Activated T-helper 1 cell treated with anti-CD3 and anti-CD28 coated beads, Interleukin-12 subunit alpha, Interleukin-12 subunit beta, Interleukin-2, Interleukin-4 antibody, amounts not matched to agents 30 ng/mL and 10 ng/mL and 1 ng/mL, durations not matched to agents 14 hours and 24 hours and 36 hours (primary cell): ENCODE data around the gene NANOS3. TPM values are rescaled to one million over a fixed set of nuclear protein-coding genes. Genes with fewer than 3 reads are reported as not detected.
"Not testable (repeated sequence)": the region's sequence is repeated elsewhere in the genome, so short reads cannot be mapped to it uniquely, and the experiment has no call there.

Experiments
- DNase-seq: peaks from one replicate; pipeline ENCODE4 v3.0.0; 2021; ENCODE audit warnings: low spot score
- H3K27ac Mint-ChIP-seq: one replicate; pipeline ENCODE4 v1.8.0; 2021; ENCODE audit warnings: mild to moderate bottlenecking, mixed read lengths
- H3K27me3 Mint-ChIP-seq: one replicate; pipeline ENCODE4 v1.8.0; 2022; ENCODE audit warnings: mild to moderate bottlenecking, moderate library complexity, mixed read lengths; ENCODE audit not compliant: insufficient read depth
- H3K36me3 Mint-ChIP-seq: one replicate; pipeline ENCODE4 v1.8.0; 2021; ENCODE audit warnings: low read depth, mixed read lengths
- H3K4me1 Mint-ChIP-seq: one replicate; pipeline ENCODE4 v1.8.0; 2021; ENCODE audit warnings: low read depth, mixed read lengths
- H3K4me3 Mint-ChIP-seq: one replicate; pipeline ENCODE4 v1.8.0; 2021; ENCODE audit warnings: mild to moderate bottlenecking, moderate library complexity, mixed read lengths
- H3K9me3 Mint-ChIP-seq: one replicate; pipeline ENCODE4 v1.8.0; 2021; ENCODE audit warnings: mixed read lengths
- intact Hi-C: fragments of 100-400 bp; cut with micrococcal nuclease; formaldehyde crosslinking; loops from one replicate; pipeline ENCODE4 v1.15.1; 2024
- total RNA-seq: library from RNA; stranded (reverse); gene quantifications from 2 replicates; pipeline ENCODE4 v1.2.3, GENCODE V29; 2022

The NANOS3 gene
- total RNA-seq, 1 donor from 2014 or later = 3.1 TPM

- H3K27ac Mint-ChIP-seq = peak overlapping the region; percentile 83
- H3K27me3 Mint-ChIP-seq = no peaks in the 10 kb centered on the region
- H3K9me3 Mint-ChIP-seq = no peaks in the 10 kb centered on the region
- H3K4me1 Mint-ChIP-seq = peaks cover 11% of the 10 kb centered on the region
- intact Hi-C loops = loop anchor here (1.0 kb wide), 6 partner anchors 14 to 125 kb away; partner anchors contain the start of genes DCAF15 and RFX1
- H3K4me3 Mint-ChIP-seq = peak overlapping the region; percentile 86
- H3K36me3 Mint-ChIP-seq = peaks cover 10% of the 10 kb centered on the region
- no peak for DNase-seq
Observed at GRCh38 chr19:13906910-13907309, 30.0 kb downstream of the NANOS3 start.

GRCh38 chr19:13908674-13909073 is 31.7 kb downstream of the NANOS3 start:
- peaks cover 10% of the 10 kb centered on the region for H3K36me3 Mint-ChIP-seq
- DNase-seq = no peak
- peaks cover 11% of the 10 kb centered on the region for H3K4me1 Mint-ChIP-seq
- no peaks in the 10 kb centered on the region for H3K9me3 Mint-ChIP-seq
- no peaks in the 10 kb centered on the region for H3K27me3 Mint-ChIP-seq
- intact Hi-C loops = no loop called here
- H3K27ac Mint-ChIP-seq = no peak overlapping the region
- H3K4me3 Mint-ChIP-seq = no peak overlapping the region

- no peaks in the 10 kb centered on the region for H3K9me3 Mint-ChIP-seq
- H3K36me3 Mint-ChIP-seq = peaks cover 10% of the 10 kb centered on the region
- H3K4me1 Mint-ChIP-seq = peaks cover 11% of the 10 kb centered on the region
- H3K4me3 Mint-ChIP-seq = no peak overlapping the region
- H3K27ac Mint-ChIP-seq = no peak overlapping the region
- no peak for DNase-seq
- intact Hi-C loops = no loop called here
- no peaks in the 10 kb centered on the region for H3K27me3 Mint-ChIP-seq
Observed at GRCh38 chr19:13909430-13909829, 32.5 kb downstream of the NANOS3 start.

GRCh38 chr19:13913352-13913751 is 36.4 kb downstream of the NANOS3 start:
- Mint-ChIP-seq H3K27me3 (no peaks in the 10 kb centered on the region), H3K36me3 (peaks cover 10% of the 10 kb centered on the region), H3K4me3 (no peak overlapping the region), H3K9me3 (no peaks in the 10 kb centered on the region), H3K4me1 (no peaks in the 10 kb centered on the region), H3K27ac (no peak overlapping the region)
- DNase-seq = no peak
- intact Hi-C loops = no loop called here

GRCh38 chr19:13914777-13915176 is 37.8 kb downstream of the NANOS3 start:
- no peak for DNase-seq
- Mint-ChIP-seq H3K4me1 (no peaks in the 10 kb centered on the region), H3K27me3 (no peaks in the 10 kb centered on the region), H3K9me3 (no peaks in the 10 kb centered on the region), H3K4me3 (no peak overlapping the region), H3K27ac (no peak overlapping the region), H3K36me3 (peaks cover 7% of the 10 kb centered on the region)
- intact Hi-C loops = no loop called here

- no peak for DNase-seq
- H3K27me3 Mint-ChIP-seq = no peaks in the 10 kb centered on the region
- intact Hi-C loops = no loop called here
- no peak overlapping the region for H3K27ac Mint-ChIP-seq
- H3K9me3 Mint-ChIP-seq = peaks cover 4% of the 10 kb centered on the region
- no peak overlapping the region for H3K4me3 Mint-ChIP-seq
- H3K36me3 Mint-ChIP-seq = peaks cover 26% of the 10 kb centered on the region
- no peaks in the 10 kb centered on the region for H3K4me1 Mint-ChIP-seq
Observed at GRCh38 chr19:13917888-13918406, 41.0 kb downstream of the NANOS3 start.

- no peaks in the 10 kb centered on the region for H3K27me3 Mint-ChIP-seq
- intact Hi-C loops = no loop called here
- peaks cover 31% of the 10 kb centered on the region for H3K36me3 Mint-ChIP-seq
Observed at GRCh38 chr19:13918726-13919411, 41.9 kb downstream of the NANOS3 start.

GRCh38 chr19:13920524-13920923 is 43.6 kb downstream of the NANOS3 start:
- Mint-ChIP-seq H3K4me3 (no peak overlapping the region), H3K9me3 (peaks cover 4% of the 10 kb centered on the region), H3K4me1 (no peaks in the 10 kb centered on the region), H3K27me3 (no peaks in the 10 kb centered on the region), H3K36me3 (peaks cover 34% of the 10 kb centered on the region), H3K27ac (no peak overlapping the region)
- intact Hi-C loops = no loop called here
- no peak for DNase-seq

More at GRCh38 chr19:13918726-13919411, 41.9 kb downstream of the NANOS3 start:
- Mint-ChIP-seq H3K4me3 (no peak overlapping the region), H3K4me1 (no peaks in the 10 kb centered on the region), H3K27ac (no peak overlapping the region), H3K9me3 (peaks cover 4% of the 10 kb centered on the region)
- no peak for DNase-seq

GRCh38 chr19:13920940-13921747 is 44.2 kb downstream of the NANOS3 start:
- no peak for DNase-seq
- H3K27ac Mint-ChIP-seq = peak overlapping the region; percentile 37
- no peaks in the 10 kb centered on the region for H3K4me1 Mint-ChIP-seq
- no peaks in the 10 kb centered on the region for H3K27me3 Mint-ChIP-seq
- intact Hi-C loops = loop anchor here (1.0 kb wide), 1 partner anchor 15 kb away; the partner anchor contains the start of genes BRME1 and CC2D1A
- no peak overlapping the region for H3K4me3 Mint-ChIP-seq
- H3K9me3 Mint-ChIP-seq = peaks cover 4% of the 10 kb centered on the region
- H3K36me3 Mint-ChIP-seq = peaks cover 34% of the 10 kb centered on the region

- intact Hi-C loops, H3K9me3 Mint-ChIP-seq, H3K4me1 Mint-ChIP-seq, H3K27me3 Mint-ChIP-seq, H3K27ac Mint-ChIP-seq, H3K4me3 Mint-ChIP-seq, DNase-seq: not testable (repeated sequence)
- H3K36me3 Mint-ChIP-seq = peaks cover 36% of the 10 kb centered on the region
Observed at GRCh38 chr19:13922118-13922517, 45.2 kb downstream of the NANOS3 start.

GRCh38 chr19:13923194-13923987 is 46.5 kb downstream of the NANOS3 start:
- H3K27ac Mint-ChIP-seq = no peak overlapping the region
- DNase-seq = no peak
- H3K4me1 Mint-ChIP-seq = no peaks in the 10 kb centered on the region
- H3K9me3 Mint-ChIP-seq = peaks cover 4% of the 10 kb centered on the region
- no peaks in the 10 kb centered on the region for H3K27me3 Mint-ChIP-seq
- intact Hi-C loops = no loop called here
- no peak overlapping the region for H3K4me3 Mint-ChIP-seq
- peaks cover 40% of the 10 kb centered on the region for H3K36me3 Mint-ChIP-seq

- Mint-ChIP-seq H3K4me1 (no peaks in the 10 kb centered on the region), H3K4me3 (no peak overlapping the region), H3K27ac (no peak overlapping the region), H3K27me3 (no peaks in the 10 kb centered on the region), H3K9me3 (peaks cover 2% of the 10 kb centered on the region), H3K36me3 (peaks cover 31% of the 10 kb centered on the region)
- intact Hi-C loops = no loop called here
- DNase-seq = no peak
Observed at GRCh38 chr19:13926010-13926409, 49.1 kb downstream of the NANOS3 start.
